Transverse colon (tissue), 3 donors: ENCODE data around the gene C1orf122.

Source experiments
- CTCF ChIP-seq, 5 experiments: fragments of 200-600 bp in 3 of 5; fragments of 450-650 bp in 2 of 5; sonication (generic) in 3 of 5; IDR thresholded peaks; 1 replicate in 2 of 5; 2 replicates in 3 of 5; pipeline ENCODE4 v1.5.1; 2016 to 2017; ENCODE audit warnings: antibody characterized with exemption in 5 of 5, inconsistent platforms in 3 of 5, mild to moderate bottlenecking in 2 of 5, moderate library complexity in 1 of 5
- POLR2A ChIP-seq: fragments of 450-650 bp; IDR thresholded peaks from one replicate; pipeline ENCODE4 v1.6.1; 2016; ENCODE audit warnings: antibody characterized with exemption, mild to moderate bottlenecking, moderate library complexity

GRCh38 chr1:37822906-37823815, 15.6 kb downstream of the C1orf122 start:
- no peak for TF ChIP-seq POLR2A
- TF ChIP-seq CTCF (IDR thresholded peaks at IDR 0.05): no peak
